ENCODE results near the gene LRRC17.

DNA sequence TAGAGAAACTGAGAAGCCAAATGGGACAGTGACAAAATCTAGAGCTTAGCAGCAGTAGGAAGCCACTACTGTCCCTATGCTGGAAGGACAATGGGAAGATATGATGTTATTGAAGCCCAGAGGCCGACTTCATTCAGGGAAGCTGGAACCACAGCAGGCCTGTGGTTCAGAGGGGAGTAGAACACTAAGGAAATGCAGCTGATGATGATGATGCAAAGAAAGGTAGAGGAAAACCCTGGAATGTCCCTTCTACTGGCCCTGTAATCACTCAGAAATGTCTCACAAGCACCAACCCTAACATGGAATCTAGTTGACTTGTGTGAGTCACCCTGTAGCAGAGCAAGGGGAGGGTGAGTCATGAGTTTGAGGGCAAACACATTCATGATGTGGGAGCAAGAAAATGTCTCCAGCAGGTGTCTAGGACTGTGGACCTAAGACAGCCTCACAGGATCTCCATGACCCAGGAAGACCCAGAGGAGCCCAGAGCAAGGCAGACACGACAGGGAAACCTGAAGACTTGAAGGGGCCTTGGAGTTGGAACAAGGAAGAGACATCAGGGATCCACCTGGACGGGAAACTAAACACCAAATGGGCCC, 37.0 kb upstream of the LRRC17 start:
- TF ChIP-seq, protein P1, sequence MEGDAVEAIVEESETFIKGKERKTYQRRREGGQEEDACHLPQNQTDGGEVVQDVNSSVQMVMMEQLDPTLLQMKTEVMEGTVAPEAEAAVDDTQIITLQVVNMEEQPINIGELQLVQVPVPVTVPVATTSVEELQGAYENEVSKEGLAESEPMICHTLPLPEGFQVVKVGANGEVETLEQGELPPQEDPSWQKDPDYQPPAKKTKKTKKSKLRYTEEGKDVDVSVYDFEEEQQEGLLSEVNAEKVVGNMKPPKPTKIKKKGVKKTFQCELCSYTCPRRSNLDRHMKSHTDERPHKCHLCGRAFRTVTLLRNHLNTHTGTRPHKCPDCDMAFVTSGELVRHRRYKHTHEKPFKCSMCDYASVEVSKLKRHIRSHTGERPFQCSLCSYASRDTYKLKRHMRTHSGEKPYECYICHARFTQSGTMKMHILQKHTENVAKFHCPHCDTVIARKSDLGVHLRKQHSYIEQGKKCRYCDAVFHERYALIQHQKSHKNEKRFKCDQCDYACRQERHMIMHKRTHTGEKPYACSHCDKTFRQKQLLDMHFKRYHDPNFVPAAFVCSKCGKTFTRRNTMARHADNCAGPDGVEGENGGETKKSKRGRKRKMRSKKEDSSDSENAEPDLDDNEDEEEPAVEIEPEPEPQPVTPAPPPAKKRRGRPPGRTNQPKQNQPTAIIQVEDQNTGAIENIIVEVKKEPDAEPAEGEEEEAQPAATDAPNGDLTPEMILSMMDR (IDR thresholded peaks at IDR 0.05) = no peak
- TF ChIP-seq POLR2A (IDR thresholded peaks at IDR 0.05) = no peak
